H1 (cell line): Measurements from ENCODE around the gene ASF1B.

Experiments used
- CTCF ChIP-seq, 3 experiments: IDR thresholded peaks; 1 replicate in 2 of 3; 2 replicates in 1 of 3; pipeline versions ENCODE4 v1.5.1 to v1.6.1; 2011; ENCODE audit warnings: low read length in 3 of 3, mild to moderate bottlenecking in 3 of 3, inconsistent platforms in 2 of 3, low read depth in 1 of 3, moderate library complexity in 1 of 3; ENCODE audit not compliant: insufficient read depth in 1 of 3; ENCODE audit errors: control extremely low read depth in 1 of 3
- SP4 ChIP-seq: IDR thresholded peaks from 2 replicates; pipeline ENCODE4 v1.6.1; 2012; ENCODE audit warnings: low read length, inconsistent platforms

GRCh38 chr19:14111486-14111885, 24.9 kb downstream of the ASF1B start:
- no peak for TF ChIP-seq CTCF (IDR thresholded peaks at IDR 0.05; ENCODE audit: control extremely low read depth in 1 of 3, insufficient read depth in 1 of 3, low read depth in 1 of 3, low read length in 3 of 3)
- TF ChIP-seq SP4: no peak
